Heart left ventricle (tissue), 13 donors: ENCODE measurements around the gene ZNF408.

Experiments used
- CTCF ChIP-seq, 12 donors: fragments of 200-600 bp; sonication (generic) in 4 of 12; IDR thresholded peaks; one replicate each; pipeline versions ENCODE4 v1.5.0 to v1.8.0; 2018 to 2022; ENCODE audit warnings: antibody characterized with exemption in 12 of 12, mild to moderate bottlenecking in 5 of 12
- POLR2A ChIP-seq, 2 donors: fragments of 450-650 bp; IDR thresholded peaks; one replicate each; pipeline ENCODE4 v1.6.1; 2017; ENCODE audit warnings: antibody characterized with exemption in 2 of 2, mild to moderate bottlenecking in 2 of 2, moderate library complexity in 2 of 2
- donor health status: ischemic (EF 13 %, LVEDD 7.1; RV severe dilation, severe dysfunction).
- donor health status: DM: no; HTN: yes; CAD: no.
- donor health status: DM: no; HTN: no; CAD: no.
- donor health status: ischemic (EF 25% LVEDD 6.9; RV normal size, moderate dysfunction).
- donor health status: ischemic (EF 25% LVEDD 5.7; RV mildly dilated, moderate dysfunction).
- donor health status: ischemic (EF 35%, LVEDD 5.7; RV mildly dilated, moderate dysfunction).
- donor health status: nonischemic (EF 11% LVEDD 7.7; RV severe dilation, severe dysfunction).
- donor health status: DM: yes; HTN: yes; CAD: no.
- donor health status: PGD.
- donor health status: ischemic (EF 29% LVEDD 5.4; RV normal size, mild dysfunction).
- donor health status: nonischemic (EF 23%, LVEDD 6.1; RV moderate dilation, normal function).

GRCh38 chr11:46684367-46684766, 16.5 kb upstream of the ZNF408 start:
- TF ChIP-seq CTCF (IDR thresholded peaks at IDR 0.05) (no peak), POLR2A (IDR thresholded peaks at IDR 0.05) (no peak)
